HCT116 (cell line): ENCODE data around the gene CEP41. TPM values are rescaled to one million over a fixed set of nuclear protein-coding genes. Genes with fewer than 3 reads are reported as not detected.

Experiments used
- ATAC-seq: fragments of 200-7000 bp; cut with Tn5 transposase; 2 replicates; pipeline ENCODE4 v1.9.1; 2020; ENCODE audit warnings: mild to moderate bottlenecking, moderate library complexity
- BruUV-seq: library from RNA; stranded (reverse); fragments of 400-500 nt; replicated peaks from 2 replicates; lab custom pipeline; 2021; lab: Mats Ljungman, UMichigan
- CTCF ChIA-PET: fragments of 300-600 bp; sonication (Branson Sonifier 250); formaldehyde crosslinking; loops from one replicate; lab custom pipeline; 2021; ENCODE audit warnings: antibody characterized with exemption; lab: Charles Lee
- POLR2A ChIA-PET: fragments of 300-600, 350-600 bp; sonication (Branson Sonifier 250); formaldehyde crosslinking; loops from one replicate; lab custom pipeline; 2021; ENCODE audit warnings: antibody characterized with exemption; lab: Charles Lee
- RAD21 ChIA-PET, 2 experiments: fragments of 300-600 bp; sonication (Branson Sonifier 250); formaldehyde crosslinking; loops; one replicate each; lab custom pipeline; 2023; ENCODE audit warnings: low total read pairs in 2 of 2; ENCODE audit not compliant: uncharacterized antibody in 2 of 2, unreplicated experiment in 2 of 2, low non-redundant PET in 1 of 2; lab: Charles Lee
- DNase-seq: peaks from one replicate; pipeline ENCODE4 v3.0.0-alpha.2; 2010; ENCODE audit warnings: low read depth, low spot score
- H2AFZ ChIP-seq: fragments of 200-600 bp; shearing (Covaris generic), sonication (generic); 2 replicates; pipeline ENCODE4 v1.6.1; 2017; ENCODE audit warnings: low read depth, mixed run types, mixed read lengths, antibody characterized with exemption, low read length; ENCODE audit not compliant: poor library complexity, severe bottlenecking
- H3K27ac ChIP-seq: 2 replicates; pipeline ENCODE4 v1.5.1; 2012; ENCODE audit warnings: low read depth, low read length
- H3K27me3 ChIP-seq: fragments of 200-600 bp; sonication (generic); 2 replicates; pipeline ENCODE4 v1.6.1; 2016; ENCODE audit warnings: mixed run types, low read length, mixed read lengths; ENCODE audit not compliant: insufficient read depth
- H3K36me3 ChIP-seq, 2 experiments: fragments of 200-500 bp in 1 of 2; fragments of 200-600 bp in 1 of 2; sonication (Bioruptor generic) in 1 of 2; sonication (generic) in 1 of 2; 2 replicates each; pipeline versions ENCODE4 v1.5.1 to v1.6.1; 2014 to 2016; ENCODE audit warnings: low read length in 2 of 2, inconsistent platforms in 1 of 2, mixed read lengths in 1 of 2, mixed run types in 1 of 2; ENCODE audit not compliant: insufficient read depth in 2 of 2, control insufficient read depth in 1 of 2
- H3K4me1 ChIP-seq, 2 experiments: fragments of 200-600 bp in 1 of 2; sonication (generic) in 1 of 2; 2 replicates each; pipeline versions ENCODE4 v1.5.1 to v1.6.1; 2012 to 2017; ENCODE audit warnings: low read length in 2 of 2, inconsistent platforms in 1 of 2, mild to moderate bottlenecking in 1 of 2, mixed read lengths in 1 of 2, mixed run types in 1 of 2, moderate library complexity in 1 of 2; ENCODE audit not compliant: insufficient read depth in 2 of 2, control insufficient read depth in 1 of 2
- H3K4me2 ChIP-seq: fragments of 200-600 bp; sonication (generic); 2 replicates; pipeline ENCODE4 v1.6.1; 2017; ENCODE audit warnings: mixed run types, low read length, mixed read lengths
- H3K4me3 ChIP-seq, 2 experiments: fragments of 200-600 bp in 1 of 2; sonication (generic) in 1 of 2; replicated peaks in 1 of 2; 2 replicates each; pipeline ENCODE4 v1.5.1; 2011 to 2016; ENCODE audit warnings: low read length in 2 of 2, control low read depth in 1 of 2, low read depth in 1 of 2, mild to moderate bottlenecking in 1 of 2, mixed read lengths in 1 of 2, mixed run types in 1 of 2
- H3K79me2 ChIP-seq: fragments of 200-600 bp; sonication (generic); 2 replicates; pipeline ENCODE4 v1.6.1; 2017; ENCODE audit warnings: mild to moderate bottlenecking, mixed run types, low read length, moderate library complexity, mixed read lengths; ENCODE audit not compliant: insufficient read depth
- H3K9ac ChIP-seq: fragments of 200-600 bp; sonication (generic); 2 replicates; pipeline ENCODE4 v1.6.1; 2016; ENCODE audit warnings: low read length, mixed read lengths
- H3K9me2 ChIP-seq: fragments of 200-600 bp; sonication (generic), shearing (Covaris generic); 2 replicates; pipeline ENCODE4 v1.6.1; 2017; ENCODE audit warnings: mixed run types, mild to moderate bottlenecking, moderate library complexity; ENCODE audit not compliant: insufficient read depth
- H3K9me3 ChIP-seq, 2 experiments: fragments of 200-500 bp in 1 of 2; fragments of 200-600 bp in 1 of 2; sonication (Bioruptor generic) in 1 of 2; sonication (generic) in 1 of 2; 2 replicates each; pipeline ENCODE4 v1.6.1; 2014 to 2017; ENCODE audit warnings: low read length in 2 of 2, mixed read lengths in 2 of 2, inconsistent platforms in 1 of 2, low read depth in 1 of 2, mild to moderate bottlenecking in 1 of 2, mixed run types in 1 of 2, moderate library complexity in 1 of 2; ENCODE audit not compliant: control insufficient read depth in 1 of 2, insufficient read depth in 1 of 2
- H4K20me1 ChIP-seq: fragments of 200-600 bp; sonication (generic), shearing (Covaris generic); 2 replicates; pipeline ENCODE4 v1.6.1; 2017; ENCODE audit warnings: mixed run types, mild to moderate bottlenecking, moderate library complexity; ENCODE audit not compliant: insufficient read depth
- ATF3 ChIP-seq: IDR thresholded peaks from 2 replicates; pipeline ENCODE4 v1.6.1; 2012
- EGR1 ChIP-seq: IDR thresholded peaks from 2 replicates; pipeline ENCODE4 v1.6.1; 2012; ENCODE audit warnings: low read depth
- ELF1 ChIP-seq: IDR thresholded peaks from 2 replicates; pipeline ENCODE4 v1.6.1; 2012; ENCODE audit warnings: low read depth, borderline replicate concordance
- FOSL1 ChIP-seq: IDR thresholded peaks from 2 replicates; pipeline ENCODE4 v1.6.1; 2012; ENCODE audit warnings: low read depth
- SIN3A ChIP-seq: IDR thresholded peaks from 2 replicates; pipeline ENCODE4 v1.6.1; 2012; ENCODE audit warnings: low read depth
- SP1 ChIP-seq: IDR thresholded peaks from 2 replicates; pipeline ENCODE4 v1.6.1; 2012; ENCODE audit warnings: low read depth
- ZFX ChIP-seq: fragments of 450-650 bp; IDR thresholded peaks from 2 replicates; pipeline ENCODE4 v1.6.1; 2017
- intact Hi-C: fragments of 100-400 bp; cut with micrococcal nuclease; formaldehyde crosslinking; loops from 2 replicates; pipeline ENCODE4 v1.10.0; 2022
- total RNA-seq: library from RNA; stranded (reverse); gene quantifications from one replicate; pipeline ENCODE4 v1.2.1, GENCODE V29; 2021; ENCODE audit not compliant: unreplicated experiment
- TF ChIP-seq, protein P1 (sequence below), 3 experiments: fragments of 200-600 bp in 1 of 3; sonication (generic) in 1 of 3; IDR thresholded peaks in 2 of 3; conservative IDR thresholded peaks in 1 of 3; 2 replicates each; pipeline ENCODE4 v1.5.1; 2012 to 2017; ENCODE audit warnings: low read depth in 2 of 3, low read length in 2 of 3, antibody characterized with exemption in 1 of 3, borderline replicate concordance in 1 of 3, control low read depth in 1 of 3, mild to moderate bottlenecking in 1 of 3, mixed read lengths in 1 of 3, mixed run types in 1 of 3, moderate library complexity in 1 of 3; ENCODE audit not compliant: insufficient read depth in 1 of 3

CEP41 gene
- total RNA-seq, 1 experiment from 2014 or later, result 13.6 TPM

DNA sequence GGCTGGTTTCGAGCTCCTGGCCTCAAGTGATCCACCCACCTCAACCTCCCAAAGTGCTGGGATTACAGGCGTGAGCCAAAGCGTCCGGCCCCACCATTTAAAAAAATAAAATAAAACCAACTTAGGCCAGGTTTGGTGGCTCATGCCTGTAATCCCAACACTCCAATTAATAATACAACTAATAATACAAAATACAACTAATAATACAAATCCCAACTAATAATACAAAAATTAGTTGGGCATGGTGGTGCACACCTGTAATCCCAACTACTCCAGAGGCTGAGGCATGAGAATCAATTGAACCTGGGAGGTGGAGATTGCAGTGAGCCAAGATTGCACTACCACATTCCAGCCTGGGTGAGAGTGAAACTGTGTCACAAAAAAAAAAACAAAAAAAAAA, 27.6 kb downstream of the CEP41 start:
- POLR2A ChIA-PET, result interaction anchor here (0.6 kb wide), 1 partner anchor 580 kb away, joined by 3 read pairs; no protein-coding TSS in a partner anchor

DNA sequence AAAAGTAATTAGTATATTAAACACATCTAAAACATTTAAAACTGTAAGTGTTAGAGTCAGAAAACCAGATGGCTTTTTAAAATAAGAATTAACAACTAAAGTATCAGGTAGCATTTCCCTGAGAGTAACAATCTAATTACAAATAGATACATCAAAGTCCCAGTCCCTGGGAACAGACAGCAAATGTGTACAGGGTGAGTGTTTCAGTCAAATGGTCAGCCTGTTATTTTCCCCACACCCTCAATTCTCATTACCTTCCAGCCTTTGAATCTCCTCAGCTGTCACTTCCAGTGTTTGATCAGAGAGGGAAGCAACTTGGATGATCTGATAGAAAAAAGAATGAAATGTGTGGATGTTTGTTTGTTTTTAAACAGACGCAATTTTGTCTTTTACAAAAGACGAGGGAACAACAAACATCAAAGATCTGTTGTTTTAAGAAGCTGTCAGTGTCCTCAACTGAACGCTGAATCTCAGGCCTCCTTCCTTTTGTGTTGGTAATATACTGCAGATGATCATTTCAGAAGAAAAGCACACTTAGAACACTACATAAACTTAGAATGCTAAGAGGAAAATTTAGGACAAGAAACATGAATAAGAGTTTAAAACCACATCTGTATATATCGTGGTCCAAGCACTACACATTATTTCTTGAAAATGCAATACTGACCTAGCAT, 29.8 kb downstream of the CEP41 start:
- ChIA-PET CTCF (no interaction called here), POLR2A (no interaction called here), RAD21 (no interaction called here)
- DNase-seq (no peak), ATAC-seq (no peak)
- H3K9me2 ChIP-seq, result no peaks in the 10 kb centered on the region
- intact Hi-C loops, result no loop called here
- no peak overlapping the region for H2AFZ ChIP-seq
- no peak overlapping the region for H3K27ac ChIP-seq
- H3K4me2 ChIP-seq, result no peak overlapping the region
- no peaks in the 10 kb centered on the region for H3K36me3 ChIP-seq
- no peaks in the 10 kb centered on the region for H4K20me1 ChIP-seq
- TF ChIP-seq SIN3A (no peak), ATF3 (no peak), SP1 (no peak)
- H3K9ac ChIP-seq, result no peak overlapping the region
- H3K79me2 ChIP-seq, result no peaks in the 10 kb centered on the region
- no peaks in the 10 kb centered on the region for H3K27me3 ChIP-seq
- no peaks in the 10 kb centered on the region for H3K4me1 ChIP-seq
- H3K4me3 ChIP-seq, result no peak overlapping the region
- BruUV-seq, result no TSS peak
- H3K9me3 ChIP-seq, result no peaks in the 10 kb centered on the region

More for the DNA sequence above, 27.6 kb downstream of the CEP41 start:
- Histone ChIP-seq H3K9me2 (no peaks in the 10 kb centered on the region), H3K4me3 (no peak overlapping the region), H3K9me3 (no peaks in the 10 kb centered on the region), H4K20me1 (no peaks in the 10 kb centered on the region), H2AFZ (no peak overlapping the region), H3K27me3 (no peaks in the 10 kb centered on the region), H3K4me2 (no peak overlapping the region), H3K4me1 (no peaks in the 10 kb centered on the region), H3K9ac (no peak overlapping the region), H3K79me2 (no peaks in the 10 kb centered on the region)
- ChIA-PET CTCF (interaction anchor here (0.5 kb wide), 1 partner anchor 350 kb away, joined by 3 read pairs; no protein-coding TSS in a partner anchor), RAD21 (no interaction called here)
- ATAC-seq (no peak), DNase-seq (no peak)
- BruUV-seq, result no TSS peak
- intact Hi-C loops, result no loop called here
- TF ChIP-seq FOSL1, result no peak
- no peak for TF ChIP-seq SP1
- TF ChIP-seq EGR1, result no peak
- TF ChIP-seq ZFX, result no peak
- TF ChIP-seq, protein P1, sequence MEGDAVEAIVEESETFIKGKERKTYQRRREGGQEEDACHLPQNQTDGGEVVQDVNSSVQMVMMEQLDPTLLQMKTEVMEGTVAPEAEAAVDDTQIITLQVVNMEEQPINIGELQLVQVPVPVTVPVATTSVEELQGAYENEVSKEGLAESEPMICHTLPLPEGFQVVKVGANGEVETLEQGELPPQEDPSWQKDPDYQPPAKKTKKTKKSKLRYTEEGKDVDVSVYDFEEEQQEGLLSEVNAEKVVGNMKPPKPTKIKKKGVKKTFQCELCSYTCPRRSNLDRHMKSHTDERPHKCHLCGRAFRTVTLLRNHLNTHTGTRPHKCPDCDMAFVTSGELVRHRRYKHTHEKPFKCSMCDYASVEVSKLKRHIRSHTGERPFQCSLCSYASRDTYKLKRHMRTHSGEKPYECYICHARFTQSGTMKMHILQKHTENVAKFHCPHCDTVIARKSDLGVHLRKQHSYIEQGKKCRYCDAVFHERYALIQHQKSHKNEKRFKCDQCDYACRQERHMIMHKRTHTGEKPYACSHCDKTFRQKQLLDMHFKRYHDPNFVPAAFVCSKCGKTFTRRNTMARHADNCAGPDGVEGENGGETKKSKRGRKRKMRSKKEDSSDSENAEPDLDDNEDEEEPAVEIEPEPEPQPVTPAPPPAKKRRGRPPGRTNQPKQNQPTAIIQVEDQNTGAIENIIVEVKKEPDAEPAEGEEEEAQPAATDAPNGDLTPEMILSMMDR (IDR thresholded peaks at IDR 0.05 in 2 of 3, conservative IDR thresholded peaks at IDR 0.05 in 1 of 3; ENCODE audit: borderline replicate concordance in 1 of 3, insufficient read depth in 1 of 3, low read depth in 2 of 3, low read length in 2 of 3), result no peak
- no peak for TF ChIP-seq ELF1
- TF ChIP-seq, all 23 proteins: peak for 0
- Histone ChIP-seq H3K27ac (no peak overlapping the region), H3K36me3 (no peaks in the 10 kb centered on the region)
